ENCODE data around the gene TASOR.
"Not testable (repeated sequence)": the region's sequence is repeated elsewhere in the genome, so short reads cannot be mapped to it uniquely, and the experiment has no call there.

TASOR gene, protein sequence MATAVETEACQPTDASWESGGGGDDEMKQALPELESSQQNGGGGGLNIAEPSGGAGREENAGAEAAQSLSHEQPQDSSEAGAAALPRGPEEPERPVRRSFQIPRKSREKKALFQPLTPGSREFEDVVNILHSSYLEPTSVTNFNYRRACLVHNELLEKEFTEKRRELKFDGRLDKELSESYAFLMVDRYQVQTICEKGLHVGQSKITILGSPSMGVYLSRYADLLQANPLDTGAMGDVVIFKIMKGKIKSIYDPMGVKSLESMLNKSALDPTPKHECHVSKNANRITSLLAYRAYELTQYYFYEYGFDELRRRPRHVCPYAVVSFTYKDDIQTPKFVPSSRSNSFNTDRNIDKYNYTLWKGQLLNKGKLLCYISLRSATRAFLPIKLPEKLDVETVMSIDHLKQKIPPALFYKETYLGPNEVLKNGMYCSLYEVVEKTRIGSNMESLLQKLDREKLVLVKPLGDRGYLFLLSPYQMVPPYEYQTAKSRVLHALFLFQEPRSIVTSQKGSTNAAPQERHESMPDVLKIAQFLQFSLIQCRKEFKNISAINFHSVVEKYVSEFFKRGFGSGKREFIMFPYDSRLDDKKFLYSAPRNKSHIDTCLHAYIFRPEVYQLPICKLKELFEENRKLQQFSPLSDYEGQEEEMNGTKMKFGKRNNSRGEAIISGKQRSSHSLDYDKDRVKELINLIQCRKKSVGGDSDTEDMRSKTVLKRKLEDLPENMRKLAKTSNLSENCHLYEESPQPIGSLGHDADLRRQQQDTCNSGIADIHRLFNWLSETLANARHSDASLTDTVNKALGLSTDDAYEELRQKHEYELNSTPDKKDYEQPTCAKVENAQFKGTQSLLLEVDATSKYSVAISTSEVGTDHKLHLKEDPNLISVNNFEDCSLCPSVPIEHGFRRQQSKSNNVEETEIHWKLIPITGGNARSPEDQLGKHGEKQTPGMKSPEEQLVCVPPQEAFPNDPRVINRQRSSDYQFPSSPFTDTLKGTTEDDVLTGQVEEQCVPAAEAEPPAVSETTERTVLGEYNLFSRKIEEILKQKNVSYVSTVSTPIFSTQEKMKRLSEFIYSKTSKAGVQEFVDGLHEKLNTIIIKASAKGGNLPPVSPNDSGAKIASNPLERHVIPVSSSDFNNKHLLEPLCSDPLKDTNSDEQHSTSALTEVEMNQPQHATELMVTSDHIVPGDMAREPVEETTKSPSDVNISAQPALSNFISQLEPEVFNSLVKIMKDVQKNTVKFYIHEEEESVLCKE (N-terminal part only)

GRCh38 chr3:56683122-56683817 lies at the start of gene TASOR:
Gene TASOR, minus strand, starts transcription at chr3:56683265. Its CDS starts 259 bp downstream, at chr3:56683006.
- no peak for FAIRE-seq
- no peak for TF ChIP-seq CTCF (IDR thresholded peaks at IDR 0.05; ENCODE audit: insufficient read depth, missing control alignments)
- peak; percentile 82 for DNase-seq (ENCODE audit: insufficient read length, low spot score)

GRCh38 chr3:56732109-56732508 lies 49.0 kb upstream of the TASOR start:
- no peak for TF ChIP-seq CTCF (IDR thresholded peaks at IDR 0.05; ENCODE audit: insufficient read depth, missing control alignments)
- FAIRE-seq, result no peak
- DNase-seq (ENCODE audit: insufficient read length, low spot score), result no peak

- TF ChIP-seq CTCF (IDR thresholded peaks at IDR 0.05; ENCODE audit: insufficient read depth, missing control alignments), result no peak
- FAIRE-seq (no peak), DNase-seq (ENCODE audit: insufficient read length, low spot score) (no peak)
Observed at GRCh38 chr3:56725175-56725574, 42.1 kb upstream of the TASOR start.

- TF ChIP-seq CTCF (IDR thresholded peaks at IDR 0.05; ENCODE audit: insufficient read depth, missing control alignments), result no peak
- no peak for FAIRE-seq
- DNase-seq (ENCODE audit: insufficient read length, low spot score), result no peak
Observed at GRCh38 chr3:56724676-56725075, 41.6 kb upstream of the TASOR start.

DNA sequence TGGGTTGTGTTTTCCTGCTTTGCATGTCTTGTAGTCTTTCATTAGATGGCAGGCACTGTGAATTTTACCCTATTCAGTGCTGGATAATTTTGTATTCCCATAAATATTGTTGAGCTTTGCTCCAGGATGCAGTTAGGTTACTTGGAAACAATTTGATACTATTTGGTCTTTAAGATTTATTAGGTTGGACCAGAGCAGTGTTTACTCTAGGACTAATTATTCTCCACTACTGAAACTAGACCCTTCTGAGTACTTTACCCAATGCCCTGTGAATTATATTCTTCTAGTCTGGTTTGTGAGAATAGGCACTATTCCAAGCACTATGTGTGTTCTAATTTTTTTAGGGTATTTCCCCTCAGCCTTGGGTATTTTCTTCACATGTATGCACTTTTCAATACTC lies 37.8 kb upstream of the TASOR start:
- FAIRE-seq (no peak), DNase-seq (ENCODE audit: insufficient read length, low spot score) (no peak)
- no peak for TF ChIP-seq CTCF (IDR thresholded peaks at IDR 0.05; ENCODE audit: insufficient read depth, missing control alignments)

- FAIRE-seq; DNase-seq (ENCODE audit: insufficient read length, low spot score): not testable (repeated sequence)
Observed at GRCh38 chr3:56718809-56719208, 35.7 kb upstream of the TASOR start.

DNA sequence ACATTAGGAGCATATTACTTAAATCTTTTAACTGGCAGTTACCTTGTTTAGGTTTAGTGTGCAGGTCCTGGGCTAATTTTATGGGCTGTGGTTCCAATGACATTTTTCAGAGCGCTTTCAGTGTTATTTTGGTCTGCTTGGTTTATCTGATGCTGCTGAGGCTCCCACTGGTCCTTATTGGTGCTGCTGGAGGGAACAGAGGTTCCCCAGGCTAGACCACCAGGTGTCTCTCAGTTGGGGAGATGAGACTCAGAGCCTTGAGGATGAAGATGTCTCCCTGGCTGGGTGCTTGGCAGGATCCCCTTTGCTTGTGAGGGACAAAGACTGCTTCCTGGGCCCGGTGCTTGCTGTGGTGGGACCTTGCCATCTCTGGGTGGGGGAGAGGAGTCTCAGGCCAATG lies 28.3 kb upstream of the TASOR start:
- no peak for FAIRE-seq
- no peak for TF ChIP-seq CTCF (IDR thresholded peaks at IDR 0.05; ENCODE audit: insufficient read depth, missing control alignments)
- no peak for DNase-seq (ENCODE audit: insufficient read length, low spot score)

GRCh38 chr3:56707412-56707811 lies 24.3 kb upstream of the TASOR start:
- not testable (repeated sequence) for FAIRE-seq

More at GRCh38 chr3:56707412-56707811, 24.3 kb upstream of the TASOR start:
- not testable (repeated sequence) for DNase-seq (ENCODE audit: insufficient read length, low spot score)
